HG03457 (cell line): ENCODE data around the gene B3GNT8.
"Not testable (repeated sequence)": the region's sequence is repeated elsewhere in the genome, so short reads cannot be mapped to it uniquely, and the experiment has no call there.

Experiments
- ATAC-seq: cut with Tn5 transposase; IDR thresholded peaks from one replicate; pipeline ENCODE4 v1.9.1; 2021; ENCODE audit warnings: moderate number of reproducible peaks; ENCODE audit not compliant: unreplicated experiment

B3GNT8 gene

GRCh38 chr19:41395355-41395754 is 31.8 kb downstream of the B3GNT8 start:
- no peak for ATAC-seq

- ATAC-seq = no peak
Measured at GRCh38 chr19:41392775-41393174, 34.4 kb downstream of the B3GNT8 start.

- ATAC-seq = no peak
Measured at GRCh38 chr19:41391618-41392017, 35.6 kb downstream of the B3GNT8 start.

GRCh38 chr19:41386442-41386841 is 40.7 kb downstream of the B3GNT8 start:
- ATAC-seq = no peak

GRCh38 chr19:41384351-41384750 is 42.8 kb downstream of the B3GNT8 start:
- ATAC-seq = no peak

GRCh38 chr19:41381536-41381935 is 45.6 kb downstream of the B3GNT8 start:
- not testable (repeated sequence) for ATAC-seq

GRCh38 chr19:41377977-41378709 is 49.0 kb downstream of the B3GNT8 start:
- no peak for ATAC-seq

GRCh38 chr19:41376998-41377365 is 50.2 kb downstream of the B3GNT8 start:
- no peak for ATAC-seq

GRCh38 chr19:41376241-41376997 is 50.8 kb downstream of the B3GNT8 start, which contains the start of gene TMEM91:
TMEM91 (plus strand) TSS chr19:41376533; CDS start chr19:41378310, 1,777 bp downstream.
- no peak for ATAC-seq
